ENCODE measurements around the gene GVQW3.

DNA sequence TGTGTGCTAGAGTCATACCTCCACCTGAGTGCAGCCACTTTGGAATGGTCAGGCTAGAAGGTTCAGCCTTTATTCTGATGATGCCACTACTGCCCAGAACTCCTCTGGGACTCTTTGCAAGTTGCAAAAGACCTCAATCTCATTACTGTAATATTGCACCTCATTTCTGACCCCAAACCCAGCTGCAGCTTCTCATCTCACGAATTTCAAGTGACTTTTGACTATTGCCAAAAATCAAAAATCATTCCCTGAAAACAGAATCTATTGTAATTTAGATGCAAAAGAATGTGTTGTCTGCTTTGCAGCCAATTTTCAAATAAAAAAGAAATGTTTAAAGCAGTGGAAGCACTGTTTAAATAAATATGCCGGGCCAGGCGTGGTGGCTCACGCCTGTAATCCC, 25.2 kb downstream of the GVQW3 start:
- TF ChIP-seq, protein P1, sequence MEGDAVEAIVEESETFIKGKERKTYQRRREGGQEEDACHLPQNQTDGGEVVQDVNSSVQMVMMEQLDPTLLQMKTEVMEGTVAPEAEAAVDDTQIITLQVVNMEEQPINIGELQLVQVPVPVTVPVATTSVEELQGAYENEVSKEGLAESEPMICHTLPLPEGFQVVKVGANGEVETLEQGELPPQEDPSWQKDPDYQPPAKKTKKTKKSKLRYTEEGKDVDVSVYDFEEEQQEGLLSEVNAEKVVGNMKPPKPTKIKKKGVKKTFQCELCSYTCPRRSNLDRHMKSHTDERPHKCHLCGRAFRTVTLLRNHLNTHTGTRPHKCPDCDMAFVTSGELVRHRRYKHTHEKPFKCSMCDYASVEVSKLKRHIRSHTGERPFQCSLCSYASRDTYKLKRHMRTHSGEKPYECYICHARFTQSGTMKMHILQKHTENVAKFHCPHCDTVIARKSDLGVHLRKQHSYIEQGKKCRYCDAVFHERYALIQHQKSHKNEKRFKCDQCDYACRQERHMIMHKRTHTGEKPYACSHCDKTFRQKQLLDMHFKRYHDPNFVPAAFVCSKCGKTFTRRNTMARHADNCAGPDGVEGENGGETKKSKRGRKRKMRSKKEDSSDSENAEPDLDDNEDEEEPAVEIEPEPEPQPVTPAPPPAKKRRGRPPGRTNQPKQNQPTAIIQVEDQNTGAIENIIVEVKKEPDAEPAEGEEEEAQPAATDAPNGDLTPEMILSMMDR (IDR thresholded peaks at IDR 0.05), result no peak
- TF ChIP-seq EZH2 (IDR thresholded peaks at IDR 0.05; ENCODE audit: borderline replicate concordance, insufficient read depth, low read depth, low read length, poor library complexity, severe bottlenecking), result no peak

Measured in B cell (primary cell).